ENCODE data around the gene OTOL1.

DNA sequence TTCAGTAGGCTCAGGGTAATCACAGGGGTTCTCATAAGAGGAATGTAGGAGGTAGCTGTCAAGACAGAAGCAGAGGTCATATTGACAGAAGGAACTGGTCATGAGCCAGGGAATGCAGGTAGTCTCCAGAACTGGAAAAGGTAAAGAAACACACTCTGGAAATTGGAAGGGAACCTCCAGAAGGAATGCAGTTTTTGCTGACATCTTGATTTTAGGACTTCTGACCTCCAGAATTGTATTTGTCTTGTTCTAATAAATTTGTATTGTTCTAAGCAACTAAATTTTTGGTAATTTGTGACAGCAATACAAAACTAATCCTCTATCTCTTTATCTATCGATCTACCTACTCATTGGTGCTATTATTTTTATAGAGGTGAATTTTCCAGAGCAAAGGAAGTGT is 49.2 kb downstream of the OTOL1 start:
- TF ChIP-seq POLR2AphosphoS5 (IDR thresholded peaks at IDR 0.05; ENCODE audit: low read depth, low read length) (no peak), TAF1 (IDR thresholded peaks at IDR 0.05; ENCODE audit: borderline replicate concordance, insufficient read depth, low read length) (no peak)
- TF ChIP-seq, protein P1, sequence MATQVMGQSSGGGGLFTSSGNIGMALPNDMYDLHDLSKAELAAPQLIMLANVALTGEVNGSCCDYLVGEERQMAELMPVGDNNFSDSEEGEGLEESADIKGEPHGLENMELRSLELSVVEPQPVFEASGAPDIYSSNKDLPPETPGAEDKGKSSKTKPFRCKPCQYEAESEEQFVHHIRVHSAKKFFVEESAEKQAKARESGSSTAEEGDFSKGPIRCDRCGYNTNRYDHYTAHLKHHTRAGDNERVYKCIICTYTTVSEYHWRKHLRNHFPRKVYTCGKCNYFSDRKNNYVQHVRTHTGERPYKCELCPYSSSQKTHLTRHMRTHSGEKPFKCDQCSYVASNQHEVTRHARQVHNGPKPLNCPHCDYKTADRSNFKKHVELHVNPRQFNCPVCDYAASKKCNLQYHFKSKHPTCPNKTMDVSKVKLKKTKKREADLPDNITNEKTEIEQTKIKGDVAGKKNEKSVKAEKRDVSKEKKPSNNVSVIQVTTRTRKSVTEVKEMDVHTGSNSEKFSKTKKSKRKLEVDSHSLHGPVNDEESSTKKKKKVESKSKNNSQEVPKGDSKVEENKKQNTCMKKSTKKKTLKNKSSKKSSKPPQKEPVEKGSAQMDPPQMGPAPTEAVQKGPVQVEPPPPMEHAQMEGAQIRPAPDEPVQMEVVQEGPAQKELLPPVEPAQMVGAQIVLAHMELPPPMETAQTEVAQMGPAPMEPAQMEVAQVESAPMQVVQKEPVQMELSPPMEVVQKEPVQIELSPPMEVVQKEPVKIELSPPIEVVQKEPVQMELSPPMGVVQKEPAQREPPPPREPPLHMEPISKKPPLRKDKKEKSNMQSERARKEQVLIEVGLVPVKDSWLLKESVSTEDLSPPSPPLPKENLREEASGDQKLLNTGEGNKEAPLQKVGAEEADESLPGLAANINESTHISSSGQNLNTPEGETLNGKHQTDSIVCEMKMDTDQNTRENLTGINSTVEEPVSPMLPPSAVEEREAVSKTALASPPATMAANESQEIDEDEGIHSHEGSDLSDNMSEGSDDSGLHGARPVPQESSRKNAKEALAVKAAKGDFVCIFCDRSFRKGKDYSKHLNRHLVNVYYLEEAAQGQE (IDR thresholded peaks at IDR 0.05; ENCODE audit: insufficient read depth in 1 of 2, low read depth in 2 of 2, low read length in 2 of 2), result no peak

All from PFSK-1 (cell line).